A673 (cell line): Measurements from ENCODE around the gene FAM180A. TPM values are rescaled to one million over a fixed set of nuclear protein-coding genes. Genes with fewer than 3 reads are reported as not detected.
A peak's percentile ranks its signal among the peaks of the same experiment; 100 is the strongest.

ENCODE experiments used
- BruUV-seq: library from RNA; stranded (reverse); fragments of 400-500 nt; replicated peaks from 2 replicates; lab custom pipeline; 2021; lab: Mats Ljungman, UMichigan
- CTCF ChIA-PET: fragments of 300-600 bp; sonication (Branson Sonifier 250); formaldehyde crosslinking; loops from one replicate; lab custom pipeline; 2022; ENCODE audit warnings: antibody characterized with exemption; lab: Charles Lee
- POLR2A ChIA-PET: fragments of 300-600 bp; sonication (Branson Sonifier 250); formaldehyde crosslinking; loops from one replicate; lab custom pipeline; 2022; ENCODE audit warnings: antibody characterized with exemption; ENCODE audit not compliant: low non-redundant PET; lab: Charles Lee
- DNase-seq: peaks from one replicate; pipeline ENCODE4 v3.0.0-alpha.2; 2015; ENCODE audit warnings: low spot score
- H3K27ac ChIP-seq: fragments of 200-600 bp; sonication (generic); 2 replicates; pipeline ENCODE4 v1.5.1; 2016; ENCODE audit warnings: mixed run types, low read depth, mild to moderate bottlenecking, mixed read lengths, antibody characterized with exemption, low read length; ENCODE audit not compliant: poor library complexity, severe bottlenecking
- H3K27me3 ChIP-seq: fragments of 200-600 bp; sonication (generic); replicated peaks from 2 replicates; pipeline ENCODE4 v1.6.1; 2017; ENCODE audit warnings: mixed run types, low read depth, mild to moderate bottlenecking, mixed read lengths, antibody characterized with exemption, low read length; ENCODE audit not compliant: insufficient read depth, poor library complexity
- H3K36me3 ChIP-seq: fragments of 200-600 bp; sonication (generic); 2 replicates; pipeline ENCODE4 v1.6.1; 2016; ENCODE audit warnings: mixed run types, mild to moderate bottlenecking, mixed read lengths, antibody characterized with exemption, low read length; ENCODE audit not compliant: insufficient read depth, poor library complexity, severe bottlenecking
- H3K4me1 ChIP-seq: fragments of 200-600 bp; sonication (generic); 2 replicates; pipeline ENCODE4 v1.6.1; 2017; ENCODE audit warnings: mixed run types, mild to moderate bottlenecking, mixed read lengths, antibody characterized with exemption, low read length; ENCODE audit not compliant: insufficient read depth, poor library complexity, severe bottlenecking
- H3K4me3 ChIP-seq: fragments of 200-600 bp; sonication (generic); 2 replicates; pipeline ENCODE4 v1.5.1; 2016; ENCODE audit warnings: low read depth, mixed run types, mild to moderate bottlenecking, mixed read lengths, low read length; ENCODE audit not compliant: poor library complexity, severe bottlenecking
- H3K9me3 ChIP-seq: fragments of 200-600 bp; sonication (generic); 2 replicates; pipeline ENCODE4 v1.6.1; 2016; ENCODE audit warnings: mixed run types, low read depth, mild to moderate bottlenecking, mixed read lengths, antibody characterized with exemption, low read length; ENCODE audit not compliant: poor library complexity, severe bottlenecking
- CTCF ChIP-seq: fragments of 300-800, 200-600 bp; sonication (generic); conservative IDR thresholded peaks from 2 replicates; pipeline ENCODE4 v1.5.1; 2017; ENCODE audit warnings: low read depth, mild to moderate bottlenecking, antibody characterized with exemption, low read length, moderate library complexity, mixed read lengths
- EZH2 ChIP-seq: fragments of 200-600 bp; sonication (generic); IDR thresholded peaks from 2 replicates; pipeline ENCODE4 v1.6.1; 2017; ENCODE audit warnings: borderline replicate concordance, low read depth, mild to moderate bottlenecking, mixed read lengths, antibody characterized with exemption, low read length; ENCODE audit not compliant: poor library complexity, severe bottlenecking
- intact Hi-C: fragments of 100-400 bp; cut with micrococcal nuclease; formaldehyde crosslinking; loops from one replicate; pipeline ENCODE4 v1.10.0; 2022; ENCODE audit not compliant: unreplicated experiment
- total RNA-seq: library from RNA; stranded (reverse); gene quantifications from 2 replicates; pipeline ENCODE4 v1.2.3, GENCODE V29; 2021

The FAM180A gene
- total RNA-seq, 1 experiment from 2014 or later, result not detected

- Histone ChIP-seq H3K27me3 (peaks cover 82% of the 10 kb centered on the region), H3K27ac (no peak overlapping the region), H3K9me3 (no peaks in the 10 kb centered on the region), H3K36me3 (no peaks in the 10 kb centered on the region), H3K4me3 (no peak overlapping the region), H3K4me1 (peaks cover 10% of the 10 kb centered on the region)
- intact Hi-C loops, result no loop called here
- POLR2A ChIA-PET, result no interaction called here
- no TSS peak for BruUV-seq
- CTCF ChIA-PET, result no interaction called here
- TF ChIP-seq CTCF (no peak), EZH2 (no peak)
- no peak for DNase-seq
Observed at GRCh38 chr7:135718794-135719437, 29.7 kb downstream of the FAM180A start.

- BruUV-seq, result no TSS peak
Observed at GRCh38 chr7:135718219-135718618, 30.4 kb downstream of the FAM180A start.

GRCh38 chr7:135717693-135718092 is 30.9 kb downstream of the FAM180A start:
- Histone ChIP-seq H3K36me3 (no peaks in the 10 kb centered on the region), H3K4me1 (peaks cover 10% of the 10 kb centered on the region), H3K27me3 (peaks cover 82% of the 10 kb centered on the region), H3K9me3 (no peaks in the 10 kb centered on the region), H3K4me3 (no peak overlapping the region), H3K27ac (no peak overlapping the region)
- BruUV-seq, result no TSS peak
- DNase-seq, result no peak
- intact Hi-C loops, result no loop called here
- ChIA-PET POLR2A (no interaction called here), CTCF (no interaction called here)
- no peak for TF ChIP-seq CTCF
- TF ChIP-seq EZH2, result no peak

More at GRCh38 chr7:135718219-135718618, 30.4 kb downstream of the FAM180A start:
- Histone ChIP-seq H3K27ac (no peak overlapping the region), H3K9me3 (no peaks in the 10 kb centered on the region), H3K36me3 (no peaks in the 10 kb centered on the region), H3K27me3 (peaks cover 82% of the 10 kb centered on the region), H3K4me1 (peaks cover 10% of the 10 kb centered on the region), H3K4me3 (no peak overlapping the region)
- ChIA-PET CTCF (no interaction called here), POLR2A (no interaction called here)
- TF ChIP-seq EZH2, result no peak
- intact Hi-C loops, result no loop called here
- DNase-seq, result no peak

- Histone ChIP-seq H3K9me3 (no peaks in the 10 kb centered on the region), H3K36me3 (no peaks in the 10 kb centered on the region), H3K4me3 (no peak overlapping the region), H3K27me3 (peaks cover 82% of the 10 kb centered on the region), H3K27ac (no peak overlapping the region), H3K4me1 (peaks cover 10% of the 10 kb centered on the region)
- intact Hi-C loops, result no loop called here
- ChIA-PET CTCF (no interaction called here), POLR2A (no interaction called here)
- peak; percentile 96 for DNase-seq
- TF ChIP-seq CTCF (no peak), EZH2 (no peak)
- no TSS peak for BruUV-seq
Observed at GRCh38 chr7:135716677-135717238, 31.9 kb downstream of the FAM180A start.
